Cortex of kidney (tissue), 1 donor: ENCODE data around the gene COL13A1.

Experiments
- DNase-seq: peaks from one replicate; lab custom pipeline; 2025; lab: John Stamatoyannopoulos, UW

COL13A1 gene

DNA sequence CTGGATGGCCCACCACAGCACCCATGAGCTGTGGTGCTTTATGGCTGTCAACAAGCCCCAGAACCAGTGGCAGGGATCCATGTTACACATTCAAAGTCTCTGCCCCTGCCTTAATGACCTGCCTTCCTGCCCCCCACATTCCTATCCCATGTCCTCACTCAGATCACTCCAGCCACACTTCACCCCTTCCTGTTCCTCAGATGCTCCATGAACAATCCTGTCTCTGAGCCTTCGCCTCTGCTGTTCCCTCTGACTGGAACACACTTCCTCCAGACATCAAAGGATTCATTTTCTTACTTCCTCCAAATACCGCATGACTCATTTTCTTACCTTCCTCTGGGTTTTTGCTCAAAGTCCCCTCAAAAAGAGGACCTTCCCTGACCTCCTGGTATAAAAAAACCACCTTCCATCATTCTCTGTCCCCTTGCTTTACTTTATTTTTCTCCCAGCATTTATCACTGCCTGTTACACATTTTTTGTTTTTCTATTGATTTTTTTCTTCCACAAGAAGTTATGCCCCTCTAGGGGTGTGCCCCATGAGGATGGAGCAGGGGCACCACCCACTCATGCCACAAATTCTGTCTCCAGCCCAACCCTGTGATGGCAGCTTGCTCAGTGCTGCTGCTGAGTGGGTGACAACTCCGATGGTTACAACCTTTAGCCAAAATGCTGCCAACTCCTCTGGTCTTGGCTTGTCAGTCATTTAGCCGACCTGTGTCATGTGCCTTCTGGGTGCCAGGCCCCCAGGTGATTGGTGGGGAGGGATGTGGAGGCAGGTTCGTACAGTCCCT is 18.2 kb downstream of the COL13A1 start:
- no peak for DNase-seq

DNA sequence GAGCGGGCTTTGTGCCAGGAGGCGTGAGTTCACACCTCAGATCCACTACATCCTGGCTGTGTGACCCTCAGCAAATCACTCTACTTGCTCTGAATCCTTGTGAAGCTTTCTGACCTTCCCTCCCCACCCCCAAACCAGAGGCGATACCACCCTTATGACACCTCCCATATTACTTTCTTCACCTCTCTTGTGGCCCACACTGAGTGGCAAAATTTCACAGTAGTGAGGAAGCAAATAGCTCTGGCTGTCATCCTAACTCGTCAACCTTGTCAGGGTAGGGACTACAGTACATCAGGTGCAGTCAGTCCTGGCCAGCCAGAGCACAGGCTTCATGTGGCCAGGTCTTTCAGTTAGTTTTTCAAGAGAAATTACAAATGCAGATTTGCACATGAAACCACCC is 19.1 kb downstream of the COL13A1 start:
- no peak for DNase-seq

DNA sequence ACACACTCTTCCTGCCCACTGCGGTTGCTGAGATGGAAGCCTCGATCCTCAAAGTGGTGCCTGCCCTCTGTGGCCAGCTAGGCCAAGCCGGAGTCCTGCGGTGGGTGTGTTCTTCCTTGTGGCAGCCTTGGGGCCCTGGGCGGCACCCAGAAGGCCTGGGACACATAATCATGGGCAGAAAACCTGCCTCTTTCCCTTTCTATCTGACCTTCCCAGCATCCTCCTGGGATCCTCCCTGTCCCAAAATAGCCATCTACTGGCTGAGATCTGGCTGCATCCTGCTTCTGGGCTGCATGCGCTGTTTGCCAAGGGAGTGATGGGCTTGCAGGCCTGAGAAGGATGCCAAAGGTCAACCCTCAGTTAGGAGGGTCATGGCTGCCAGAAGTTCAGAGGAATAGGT is 23.9 kb downstream of the COL13A1 start:
- no peak for DNase-seq

DNA sequence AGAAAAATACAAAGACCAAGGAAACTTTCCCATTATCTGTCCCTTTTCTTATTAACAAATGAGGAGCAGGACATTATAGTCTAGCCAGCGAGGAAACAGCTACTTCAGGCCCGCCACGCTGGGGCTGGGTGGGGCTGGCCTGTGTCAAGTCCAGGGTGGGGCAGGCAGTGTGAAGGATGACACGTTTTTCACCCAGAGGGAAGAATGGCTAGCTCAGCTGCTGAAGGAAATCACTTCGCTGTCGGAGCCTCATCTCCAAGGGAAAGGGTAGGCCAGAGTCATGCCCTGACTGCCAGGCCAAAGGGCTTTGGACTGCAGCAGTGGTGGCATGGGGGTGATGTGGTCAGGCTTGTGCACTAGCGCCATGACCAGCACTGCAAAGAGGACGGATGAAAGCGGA is 24.4 kb downstream of the COL13A1 start:
- DNase-seq: no peak

DNA sequence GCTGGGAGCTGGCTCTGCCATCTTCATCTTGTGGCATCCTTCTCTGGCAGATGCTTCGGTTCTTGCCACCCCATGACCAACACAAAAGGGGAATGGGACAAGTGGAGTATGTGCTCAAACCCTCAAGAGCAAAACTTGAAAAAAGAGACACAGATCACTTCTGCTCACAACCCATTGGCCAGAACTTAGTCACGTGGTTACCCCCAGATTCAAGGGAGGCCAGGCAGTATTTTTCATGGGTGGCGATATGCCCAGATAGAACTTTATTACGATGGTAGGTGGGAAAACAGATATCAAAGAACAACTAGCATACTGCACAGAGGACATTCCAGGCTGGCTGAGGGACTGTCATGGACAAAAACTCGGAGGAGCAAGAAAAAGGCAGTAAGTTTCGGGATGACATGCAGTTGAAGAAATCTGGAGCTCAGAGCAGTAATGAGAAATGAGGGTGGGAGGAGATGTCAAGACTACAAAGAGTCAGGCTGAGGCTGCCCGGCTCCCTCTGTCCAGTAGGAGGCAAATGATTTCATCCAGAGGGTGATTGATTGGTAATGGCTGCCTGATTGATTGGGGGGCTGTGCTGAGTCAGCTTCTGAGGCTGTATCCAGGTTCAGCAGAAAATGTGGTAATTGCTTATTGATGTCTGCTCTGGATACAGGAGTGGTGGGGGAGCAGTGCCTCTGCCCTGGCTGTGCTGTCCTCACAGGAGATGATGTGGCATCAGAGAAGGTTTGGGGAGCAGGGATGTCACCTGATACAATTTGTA is 25.3 kb downstream of the COL13A1 start:
- DNase-seq: no peak

DNA sequence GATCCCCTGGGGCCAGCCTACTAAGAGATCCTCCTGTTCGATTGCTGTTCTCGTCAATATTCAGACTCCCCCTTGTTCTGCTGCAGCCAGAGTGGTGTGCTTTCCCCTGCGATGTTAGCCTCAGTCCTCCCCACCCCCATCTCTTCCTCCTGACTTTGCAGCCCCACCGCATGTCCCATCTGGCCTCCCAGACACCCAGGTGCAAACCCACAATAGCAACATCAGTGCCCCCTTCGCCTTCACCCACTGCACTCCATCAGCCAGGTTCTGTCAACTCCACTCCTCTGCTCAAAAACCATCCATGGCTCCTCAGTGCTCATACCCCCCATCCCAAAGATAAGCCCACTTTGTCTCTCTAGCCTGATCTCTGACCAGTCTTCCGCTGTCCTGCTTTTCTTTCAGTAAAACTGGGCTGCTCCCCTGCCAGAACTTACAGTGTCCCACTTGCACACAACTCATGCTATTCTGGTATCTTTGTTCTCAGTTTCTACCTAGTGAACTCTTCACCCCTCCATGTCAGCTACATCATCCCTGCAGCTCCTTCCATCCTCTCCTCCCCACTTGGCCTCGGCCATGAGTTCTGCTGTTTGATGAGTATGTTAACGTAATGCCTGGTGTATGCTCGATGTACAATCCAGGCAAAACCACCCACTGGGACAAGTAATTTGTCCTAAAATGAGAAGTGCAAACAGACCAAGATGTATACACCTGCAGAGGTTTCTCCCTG is 26.6 kb downstream of the COL13A1 start:
- no peak for DNase-seq

DNA sequence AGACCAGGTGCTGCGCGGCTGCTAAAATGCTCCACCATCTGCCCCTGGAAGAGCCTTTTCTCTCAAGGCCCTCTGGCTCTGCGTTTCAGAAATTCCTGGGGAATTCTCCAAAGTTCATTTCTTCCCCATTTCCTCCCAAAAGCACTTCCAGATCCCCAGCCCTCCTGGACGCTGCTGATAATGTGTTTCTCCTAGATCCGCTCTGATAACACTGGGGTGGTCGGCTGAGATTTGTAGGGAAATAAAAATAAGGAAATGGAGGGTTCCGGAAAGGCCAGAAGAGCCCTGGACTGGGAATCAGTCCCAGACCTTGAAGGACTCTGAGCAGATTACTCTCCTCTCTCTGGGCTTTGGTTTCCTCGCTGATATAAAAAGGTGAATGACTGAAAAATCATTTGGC is 28.1 kb downstream of the COL13A1 start:
- DNase-seq: no peak

DNA sequence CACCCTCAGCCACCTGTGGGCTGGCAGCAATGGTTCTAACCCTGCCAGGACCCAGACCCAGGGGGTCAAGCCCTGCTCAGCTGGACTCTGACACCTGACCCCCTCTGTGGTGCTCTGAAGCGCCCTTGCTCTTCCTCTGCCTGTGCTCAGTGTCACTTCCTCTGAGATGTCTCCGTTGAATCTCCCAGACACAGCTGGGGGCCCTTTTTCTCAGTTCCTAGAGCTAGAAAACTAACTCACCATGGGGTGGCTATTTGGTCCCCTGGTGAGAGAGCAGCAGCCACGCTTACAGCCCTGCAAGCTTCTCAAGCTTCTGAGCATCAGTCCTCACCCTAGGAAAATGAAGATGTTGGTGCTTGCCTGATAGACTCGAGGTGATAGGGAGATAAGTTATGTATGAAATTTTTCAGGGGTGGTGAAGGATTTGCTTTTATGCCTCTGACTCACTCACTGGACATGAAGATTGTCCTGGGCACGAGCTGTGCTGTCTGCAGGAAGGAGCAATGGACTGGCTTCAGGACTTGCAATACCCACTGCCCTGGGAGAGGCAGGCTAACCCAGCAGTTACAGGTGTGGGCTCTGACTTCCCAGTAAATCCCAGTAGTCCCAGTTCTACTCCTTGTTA is 29.6 kb downstream of the COL13A1 start:
- no peak for DNase-seq

DNA sequence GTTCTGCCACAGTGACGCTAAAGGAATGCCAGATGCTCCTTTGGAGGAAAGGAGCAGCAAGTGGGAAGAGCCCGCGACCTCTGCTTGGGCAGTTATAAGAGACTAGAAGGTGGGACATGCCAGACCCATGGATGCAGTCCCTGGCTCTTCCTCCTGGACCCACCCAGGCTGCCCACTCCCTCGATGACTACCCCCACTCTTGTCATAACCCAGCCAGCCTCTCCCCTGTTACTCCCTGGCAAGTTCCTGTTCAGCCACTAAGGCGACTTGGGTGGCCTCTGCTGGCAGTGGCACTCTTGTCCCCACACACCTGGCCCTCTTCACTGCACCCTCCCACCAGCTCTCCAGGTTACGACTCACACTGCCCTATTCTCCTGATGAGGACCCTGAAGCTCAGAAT is 33.5 kb downstream of the COL13A1 start:
- DNase-seq: no peak

DNA sequence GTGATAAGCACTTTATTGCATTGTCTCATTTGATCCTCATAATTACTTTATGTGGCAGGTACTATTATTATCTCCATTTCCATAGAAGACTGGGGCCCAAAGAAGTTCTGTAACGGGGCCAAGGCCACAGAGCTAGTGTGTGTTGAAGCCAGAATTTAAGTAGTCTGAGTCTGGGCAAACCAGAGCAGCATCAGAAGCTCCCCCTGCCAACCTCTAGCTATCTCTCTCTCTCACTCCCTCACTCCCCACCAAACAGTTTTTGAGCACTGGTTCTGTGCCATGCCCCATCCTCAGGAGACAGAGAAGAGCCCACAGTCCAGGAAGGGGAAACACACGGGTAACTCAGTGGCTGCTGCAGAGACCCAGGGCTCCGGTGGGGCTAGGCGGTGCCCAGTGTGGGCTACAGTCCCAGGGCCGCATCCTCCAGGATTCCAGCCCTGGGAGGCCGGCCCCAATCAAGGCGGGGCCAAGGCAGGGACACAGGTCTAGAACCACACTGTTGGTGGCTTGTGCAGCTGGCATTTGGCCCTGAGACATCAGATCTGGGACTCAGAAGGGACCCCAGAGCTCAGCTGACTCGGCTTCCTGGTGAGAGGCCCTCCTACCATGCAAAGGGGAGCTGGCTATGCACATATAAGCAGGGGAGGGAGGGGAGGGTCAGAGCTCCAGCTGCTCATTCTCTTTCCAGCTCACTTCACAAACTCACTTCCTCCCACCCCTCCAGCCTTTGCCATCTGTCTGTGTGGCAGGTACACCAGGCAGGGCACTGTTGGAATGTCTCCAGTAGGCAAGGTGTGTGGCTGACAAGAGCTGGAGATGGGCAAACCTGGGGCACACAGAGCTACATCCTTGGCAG is 34.4 kb downstream of the COL13A1 start:
- no peak for DNase-seq

DNA sequence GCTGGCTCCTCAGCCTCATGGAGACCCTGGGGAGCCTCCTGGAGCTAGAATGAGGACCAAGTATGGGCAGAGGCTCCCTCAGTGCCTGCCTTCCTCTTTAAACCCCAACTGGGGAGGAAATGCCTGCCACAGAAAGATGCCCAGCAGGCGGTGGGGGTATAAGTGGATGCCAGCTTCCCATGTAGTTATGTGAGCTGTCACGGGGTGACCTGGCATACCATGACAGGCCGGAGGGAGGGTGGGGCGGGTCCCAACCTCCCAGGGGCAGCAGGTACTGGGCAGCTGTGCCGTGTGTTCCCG is 35.0 kb downstream of the COL13A1 start:
- no peak for DNase-seq

DNA sequence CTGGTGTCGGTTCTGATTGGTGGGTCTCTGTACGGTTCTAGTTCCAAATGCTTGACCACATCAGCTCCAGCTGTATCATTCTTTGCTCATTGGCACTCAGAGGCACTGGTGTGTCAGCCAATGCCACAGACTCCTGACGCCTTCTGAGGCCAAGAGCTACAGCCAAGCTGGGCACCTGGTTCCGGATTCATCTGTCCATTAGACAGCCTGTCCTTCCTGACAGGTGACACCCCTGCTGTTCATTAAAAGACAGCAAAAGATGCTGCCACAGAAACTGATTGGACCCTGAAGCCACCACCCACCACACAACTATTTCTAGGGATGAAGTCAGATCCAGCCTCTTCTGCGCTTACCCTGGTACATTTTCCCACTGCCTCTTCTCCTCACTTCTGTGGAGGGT is 35.6 kb downstream of the COL13A1 start:
- no peak for DNase-seq

DNA sequence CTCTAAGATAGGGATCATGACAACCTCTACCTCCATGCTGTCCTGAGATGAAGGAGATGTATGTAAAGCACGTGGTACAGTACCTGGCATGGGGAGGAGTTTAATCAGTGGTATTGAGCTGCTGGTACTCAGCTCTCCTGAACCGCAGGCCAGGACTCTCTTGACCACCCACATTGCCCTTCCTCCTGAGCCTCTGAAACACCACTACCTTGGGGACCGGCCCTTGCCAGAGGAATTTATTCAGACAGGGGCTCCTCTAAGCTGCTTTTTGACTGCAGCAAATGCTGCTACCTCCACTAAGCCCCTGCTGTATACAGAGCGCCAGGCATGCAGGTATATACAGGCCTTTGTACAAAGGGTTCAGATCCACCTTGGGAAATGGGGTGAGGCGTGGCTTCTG is 36.7 kb downstream of the COL13A1 start:
- no peak for DNase-seq

DNA sequence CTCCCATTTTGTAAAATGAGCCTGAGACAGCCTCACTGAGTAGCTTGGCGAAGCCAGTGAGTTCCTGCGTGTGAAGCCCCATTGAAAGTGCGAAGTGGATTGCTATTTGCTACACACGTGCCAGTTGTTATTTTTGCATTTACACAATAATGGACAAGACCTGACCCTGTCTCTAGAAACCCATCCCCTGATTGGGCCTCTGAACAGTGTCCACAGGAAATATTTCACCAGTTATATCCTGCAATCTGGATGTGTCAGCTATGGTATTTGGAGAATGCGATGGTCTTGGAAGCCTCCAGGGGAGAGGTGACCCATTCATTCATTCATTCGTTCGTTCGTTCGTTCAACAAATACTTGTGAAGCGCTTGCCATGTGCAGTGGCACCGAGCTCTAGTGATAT is 37.1 kb downstream of the COL13A1 start:
- DNase-seq: no peak

DNA sequence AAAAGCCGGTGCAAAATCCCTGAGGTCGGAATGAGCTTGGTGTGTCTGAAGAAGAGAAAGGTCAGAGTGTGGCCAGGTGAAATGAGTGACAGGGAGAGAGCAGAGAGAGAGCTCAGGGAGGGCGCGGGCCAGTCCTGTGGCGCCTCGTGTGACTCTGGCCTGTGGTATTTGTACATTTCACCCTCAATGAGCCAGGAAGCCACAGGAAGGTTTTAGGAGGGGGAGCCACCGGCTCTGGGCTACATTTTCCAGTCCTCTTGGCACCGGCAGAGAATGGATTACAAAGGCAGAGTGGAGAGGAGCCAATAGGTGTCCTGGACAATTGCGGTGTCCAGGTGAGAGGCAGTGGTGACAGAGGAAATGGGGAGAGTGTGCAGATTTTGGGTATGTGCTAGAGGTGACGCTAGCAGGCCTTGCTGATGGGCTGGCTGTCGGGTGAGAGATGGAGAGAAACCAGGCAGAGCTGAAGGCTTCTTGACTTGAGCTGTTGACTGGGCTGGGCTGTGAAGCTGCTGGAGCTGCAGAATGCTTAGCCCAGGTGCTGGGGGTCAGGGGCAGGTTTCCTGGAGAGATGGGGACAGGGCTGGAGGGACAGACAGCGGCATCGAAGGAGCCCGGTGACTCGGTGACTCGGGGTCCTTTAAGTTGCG is 38.1 kb downstream of the COL13A1 start:
- DNase-seq: no peak

DNA sequence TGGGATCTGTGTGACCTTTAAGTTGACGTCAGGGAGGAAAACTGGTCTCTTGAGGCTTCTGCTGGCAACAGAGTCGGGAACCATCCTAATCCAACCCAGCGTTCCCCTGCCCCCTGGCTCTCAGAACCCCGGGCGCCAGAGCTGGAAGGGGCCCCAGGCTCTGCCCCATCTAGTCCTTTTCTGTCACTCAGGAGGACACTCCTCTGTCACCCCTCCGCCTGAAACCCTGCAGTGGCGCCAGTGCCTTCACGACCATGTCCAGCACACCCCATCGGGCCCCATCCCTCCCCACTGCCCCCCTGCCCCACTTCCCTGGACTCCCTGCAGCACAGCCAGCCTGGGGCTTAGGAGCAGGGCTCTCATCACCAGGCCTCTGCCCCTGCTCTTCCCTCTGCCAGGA is 39.1 kb downstream of the COL13A1 start:
- no peak for DNase-seq

DNA sequence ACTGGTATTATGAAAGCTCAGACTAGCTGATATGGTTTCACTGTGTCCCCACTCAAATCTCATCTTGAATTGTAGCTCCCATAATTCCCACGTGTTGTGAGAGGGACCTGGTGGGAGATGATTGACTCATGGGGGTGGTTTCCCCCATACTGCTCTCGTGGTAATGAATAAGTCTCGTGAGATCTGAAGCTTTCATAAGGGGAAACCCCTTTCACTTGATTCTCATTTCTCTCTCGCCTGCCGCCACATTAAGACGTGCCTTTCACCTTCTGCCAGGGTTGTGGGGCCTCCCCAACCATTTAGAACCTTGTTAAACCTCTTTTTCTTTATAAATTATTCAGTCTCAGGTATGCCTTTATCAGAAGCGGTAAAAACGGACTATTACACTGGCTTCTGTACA is 40.3 kb downstream of the COL13A1 start:
- no peak for DNase-seq

DNA sequence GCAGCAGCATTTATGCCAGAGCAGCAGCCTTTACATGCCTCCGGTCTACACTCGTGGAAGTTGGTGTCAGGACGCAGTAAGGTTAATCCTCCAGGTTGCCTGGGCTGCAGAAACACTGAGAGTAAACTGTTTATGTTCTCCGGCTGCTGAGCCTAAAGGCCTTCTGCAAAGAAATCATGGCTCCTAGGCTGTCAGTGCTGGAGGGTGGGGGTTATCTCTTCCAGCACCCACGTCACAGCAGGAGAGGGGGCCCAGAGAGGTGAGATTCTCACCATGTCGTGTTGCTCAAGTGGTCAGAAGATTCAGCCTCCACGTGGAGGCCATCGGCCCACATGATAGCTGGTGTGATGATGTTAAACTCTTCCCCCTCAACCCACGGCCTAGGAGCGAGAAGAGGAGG is 41.2 kb downstream of the COL13A1 start:
- DNase-seq: no peak

DNA sequence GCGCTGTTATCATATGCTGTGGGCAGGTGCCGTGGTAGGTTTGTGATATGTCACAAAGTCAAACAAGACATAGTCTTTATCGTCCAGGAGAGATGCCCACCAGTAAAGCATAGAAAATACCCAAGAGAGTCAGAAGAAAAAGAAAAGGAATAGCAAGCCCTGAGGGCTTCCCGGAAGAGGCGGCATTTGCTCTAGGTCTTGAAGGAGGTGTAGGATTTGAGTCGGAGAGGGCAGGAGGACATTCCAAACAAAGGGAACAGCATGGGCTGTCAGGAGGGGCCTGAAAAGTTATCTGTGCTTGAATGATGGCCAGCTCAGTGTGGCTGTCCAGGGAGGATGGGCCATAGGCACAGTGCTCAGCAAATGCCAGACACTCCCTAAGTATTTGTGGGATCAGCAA is 42.2 kb downstream of the COL13A1 start:
- no peak for DNase-seq

DNA sequence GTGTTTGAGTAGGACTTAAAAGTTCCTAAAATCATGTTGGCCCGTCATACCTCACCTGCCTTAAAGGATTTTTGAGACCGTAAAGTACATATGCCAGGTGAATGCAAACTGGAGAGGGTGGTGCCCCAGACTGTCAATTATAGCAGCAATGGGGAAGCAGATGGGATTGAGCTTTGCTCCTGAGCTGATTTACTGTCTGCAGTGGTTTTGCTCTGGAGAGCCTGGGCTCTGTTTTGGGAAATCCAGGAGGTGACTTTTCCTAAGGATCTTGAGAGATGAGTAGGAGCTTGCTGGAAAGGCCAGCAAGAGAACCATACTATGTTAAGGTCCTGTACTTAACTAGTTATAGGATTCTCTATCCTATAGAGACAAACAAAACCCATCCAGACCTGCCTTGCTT is 43.0 kb downstream of the COL13A1 start:
- DNase-seq: no peak

DNA sequence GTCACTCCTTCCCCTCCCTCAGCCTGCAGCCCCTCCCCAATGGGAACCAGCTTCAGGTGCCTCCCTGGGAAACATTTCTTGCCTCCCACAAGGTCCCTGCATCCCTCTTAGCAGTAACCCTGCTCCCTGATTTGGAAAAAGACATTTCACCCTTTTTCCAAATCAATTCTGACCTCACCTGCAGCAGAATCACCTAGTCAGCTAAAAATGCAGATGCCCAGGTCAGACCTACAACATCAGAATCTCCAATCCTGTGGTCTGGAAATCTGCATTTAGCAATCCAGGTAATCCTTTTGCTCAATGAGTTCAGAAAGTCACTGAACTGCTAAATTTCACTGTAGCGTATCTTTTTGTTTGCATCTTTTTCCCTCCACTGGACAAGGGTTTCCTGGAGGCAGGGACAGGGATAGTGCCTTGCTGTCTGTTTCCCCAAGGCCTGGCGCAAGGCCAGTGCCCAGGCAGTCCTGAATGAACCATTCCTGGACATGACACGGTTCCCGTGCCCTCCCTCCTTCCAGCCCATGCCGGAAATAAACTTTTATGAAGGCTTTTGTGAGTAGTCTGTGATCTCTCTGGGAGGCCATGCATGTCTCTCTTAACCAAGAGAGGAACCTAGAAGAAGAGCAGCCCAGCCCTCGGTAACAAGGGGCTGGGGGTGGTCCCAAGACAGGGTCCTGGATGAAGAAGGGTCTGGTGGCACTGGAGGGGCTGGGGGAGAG is 44.0 kb downstream of the COL13A1 start:
- no peak for DNase-seq
